Measurements from ENCODE around the gene ANGPTL8.

The ANGPTL8 gene

GRCh38 chr19:11247934-11248333 is 8.5 kb downstream of the ANGPTL8 start:
- Histone ChIP-seq H3K9me3 (ENCODE audit: insufficient read depth, low read length) (no peaks in the 10 kb centered on the region), H3K4me3 (ENCODE audit: insufficient read length, low read depth) (no peak overlapping the region), H3K27me3 (ENCODE audit: insufficient read depth, insufficient read length) (no peaks in the 10 kb centered on the region), H3K4me1 (ENCODE audit: insufficient read depth, insufficient read length) (peaks cover 9% of the 10 kb centered on the region), H3K36me3 (ENCODE audit: insufficient read depth, insufficient read length, low read length) (peaks cover 55% of the 10 kb centered on the region), H3K9ac (ENCODE audit: insufficient read length, low read depth) (no peak overlapping the region)
- TF ChIP-seq ZNF274 (IDR thresholded peaks at IDR 0.05; ENCODE audit: low read depth, low read length) (no peak), YY1 (IDR thresholded peaks at IDR 0.05; ENCODE audit: insufficient read depth, insufficient read length) (no peak), SUZ12 (IDR thresholded peaks at IDR 0.05; ENCODE audit: extremely low read depth, insufficient read depth, insufficient read length) (no peak)
- DNase-seq (ENCODE audit: low read depth, low spot score), result no peak

GRCh38 chr19:11248852-11249251 is 9.4 kb downstream of the ANGPTL8 start:
- no peak overlapping the region for H3K9ac ChIP-seq (ENCODE audit: insufficient read length, low read depth)
- peaks cover 53% of the 10 kb centered on the region for H3K36me3 ChIP-seq (ENCODE audit: insufficient read depth, insufficient read length, low read length)

GRCh38 chr19:11251217-11251616 is 11.8 kb downstream of the ANGPTL8 start:
- no peaks in the 10 kb centered on the region for H3K9me3 ChIP-seq (ENCODE audit: insufficient read depth, low read length)
- H3K4me1 ChIP-seq (ENCODE audit: insufficient read depth, insufficient read length), result peaks cover 16% of the 10 kb centered on the region
- TF ChIP-seq SUZ12 (IDR thresholded peaks at IDR 0.05; ENCODE audit: extremely low read depth, insufficient read depth, insufficient read length) (no peak), YY1 (IDR thresholded peaks at IDR 0.05; ENCODE audit: insufficient read depth, insufficient read length) (no peak), ZNF274 (IDR thresholded peaks at IDR 0.05; ENCODE audit: low read depth, low read length) (no peak)
- H3K4me3 ChIP-seq (ENCODE audit: insufficient read length, low read depth), result no peak overlapping the region
- H3K36me3 ChIP-seq (ENCODE audit: insufficient read depth, insufficient read length, low read length), result peaks cover 46% of the 10 kb centered on the region
- H3K27me3 ChIP-seq (ENCODE audit: insufficient read depth, insufficient read length), result no peaks in the 10 kb centered on the region
- H3K9ac ChIP-seq (ENCODE audit: insufficient read length, low read depth), result no peak overlapping the region
- no peak for DNase-seq (ENCODE audit: low read depth, low spot score)

More at GRCh38 chr19:11248852-11249251, 9.4 kb downstream of the ANGPTL8 start:
- Histone ChIP-seq H3K27me3 (ENCODE audit: insufficient read depth, insufficient read length) (no peaks in the 10 kb centered on the region), H3K9me3 (ENCODE audit: insufficient read depth, low read length) (no peaks in the 10 kb centered on the region), H3K4me3 (ENCODE audit: insufficient read length, low read depth) (no peak overlapping the region), H3K4me1 (ENCODE audit: insufficient read depth, insufficient read length) (peaks cover 10% of the 10 kb centered on the region)
- DNase-seq (ENCODE audit: low read depth, low spot score), result no peak
- TF ChIP-seq YY1 (IDR thresholded peaks at IDR 0.05; ENCODE audit: insufficient read depth, insufficient read length), result no peak

GRCh38 chr19:11251650-11252314 is 12.4 kb downstream of the ANGPTL8 start:
- DNase-seq (ENCODE audit: low read depth, low spot score), result no peak
- TF ChIP-seq YY1 (IDR thresholded peaks at IDR 0.05; ENCODE audit: insufficient read depth, insufficient read length), result no peak
- no peak for TF ChIP-seq ZNF274 (IDR thresholded peaks at IDR 0.05; ENCODE audit: low read depth, low read length)
- no peak for TF ChIP-seq SUZ12 (IDR thresholded peaks at IDR 0.05; ENCODE audit: extremely low read depth, insufficient read depth, insufficient read length)
- Histone ChIP-seq H3K4me1 (ENCODE audit: insufficient read depth, insufficient read length) (peaks cover 19% of the 10 kb centered on the region), H3K36me3 (ENCODE audit: insufficient read depth, insufficient read length, low read length) (peaks cover 45% of the 10 kb centered on the region), H3K9me3 (ENCODE audit: insufficient read depth, low read length) (no peaks in the 10 kb centered on the region), H3K27me3 (ENCODE audit: insufficient read depth, insufficient read length) (no peaks in the 10 kb centered on the region), H3K9ac (ENCODE audit: insufficient read length, low read depth) (no peak overlapping the region), H3K4me3 (ENCODE audit: insufficient read length, low read depth) (no peak overlapping the region)

- no peak for DNase-seq (ENCODE audit: low read depth, low spot score)
- no peaks in the 10 kb centered on the region for H3K27me3 ChIP-seq (ENCODE audit: insufficient read depth, insufficient read length)
- H3K9me3 ChIP-seq (ENCODE audit: insufficient read depth, low read length), result no peaks in the 10 kb centered on the region
- H3K9ac ChIP-seq (ENCODE audit: insufficient read length, low read depth), result peak overlapping the region; percentile 50
- no peak overlapping the region for H3K4me3 ChIP-seq (ENCODE audit: insufficient read length, low read depth)
- TF ChIP-seq SUZ12 (IDR thresholded peaks at IDR 0.05; ENCODE audit: extremely low read depth, insufficient read depth, insufficient read length) (no peak), YY1 (IDR thresholded peaks at IDR 0.05; ENCODE audit: insufficient read depth, insufficient read length) (no peak), ZNF274 (IDR thresholded peaks at IDR 0.05; ENCODE audit: low read depth, low read length) (no peak)
- H3K4me1 ChIP-seq (ENCODE audit: insufficient read depth, insufficient read length), result peaks cover 19% of the 10 kb centered on the region
- H3K36me3 ChIP-seq (ENCODE audit: insufficient read depth, insufficient read length, low read length), result peaks cover 35% of the 10 kb centered on the region
These were observed 13.4 kb downstream of the ANGPTL8 start for GRCh38 chr19:11252665-11253355.

- Histone ChIP-seq H3K27me3 (ENCODE audit: insufficient read depth, insufficient read length) (no peaks in the 10 kb centered on the region), H3K36me3 (ENCODE audit: insufficient read depth, insufficient read length, low read length) (peaks cover 23% of the 10 kb centered on the region)
- TF ChIP-seq ZNF274 (IDR thresholded peaks at IDR 0.05; ENCODE audit: low read depth, low read length) (no peak), SUZ12 (IDR thresholded peaks at IDR 0.05; ENCODE audit: extremely low read depth, insufficient read depth, insufficient read length) (no peak), YY1 (IDR thresholded peaks at IDR 0.05; ENCODE audit: insufficient read depth, insufficient read length) (no peak)
These were observed 15.2 kb downstream of the ANGPTL8 start for GRCh38 chr19:11254666-11255065.

GRCh38 chr19:11256189-11256588 is 16.8 kb downstream of the ANGPTL8 start:
- Histone ChIP-seq H3K4me1 (ENCODE audit: insufficient read depth, insufficient read length) (peaks cover 21% of the 10 kb centered on the region), H3K9ac (ENCODE audit: insufficient read length, low read depth) (peak overlapping the region; percentile 24), H3K36me3 (ENCODE audit: insufficient read depth, insufficient read length, low read length) (peaks cover 15% of the 10 kb centered on the region), H3K9me3 (ENCODE audit: insufficient read depth, low read length) (no peaks in the 10 kb centered on the region), H3K4me3 (ENCODE audit: insufficient read length, low read depth) (no peak overlapping the region), H3K27me3 (ENCODE audit: insufficient read depth, insufficient read length) (no peaks in the 10 kb centered on the region)
- no peak for DNase-seq (ENCODE audit: low read depth, low spot score)
- TF ChIP-seq ZNF274 (IDR thresholded peaks at IDR 0.05; ENCODE audit: low read depth, low read length), result no peak
- no peak for TF ChIP-seq YY1 (IDR thresholded peaks at IDR 0.05; ENCODE audit: insufficient read depth, insufficient read length)
- no peak for TF ChIP-seq SUZ12 (IDR thresholded peaks at IDR 0.05; ENCODE audit: extremely low read depth, insufficient read depth, insufficient read length)

More at GRCh38 chr19:11254666-11255065, 15.2 kb downstream of the ANGPTL8 start:
- DNase-seq (ENCODE audit: low read depth, low spot score), result no peak
- H3K9me3 ChIP-seq (ENCODE audit: insufficient read depth, low read length), result no peaks in the 10 kb centered on the region
- no peak overlapping the region for H3K9ac ChIP-seq (ENCODE audit: insufficient read length, low read depth)
- no peak overlapping the region for H3K4me3 ChIP-seq (ENCODE audit: insufficient read length, low read depth)
- peaks cover 19% of the 10 kb centered on the region for H3K4me1 ChIP-seq (ENCODE audit: insufficient read depth, insufficient read length)

Measured in NT2/D1 (cell line).